Sigmoid colon (tissue), 7 donors: ENCODE data around the gene ZFX. TPM values are rescaled to one million over a fixed set of nuclear protein-coding genes. Genes with fewer than 3 reads are reported as not detected.

ENCODE experiments used
- DNase-seq: peaks from one replicate; pipeline ENCODE4 v3.0.0-alpha.2; 2019
- H3K27ac ChIP-seq, 4 donors: fragments of 200-600 bp; sonication (generic); one replicate each; pipeline ENCODE4 v1.5.1; 2016 to 2019; ENCODE audit warnings: mild to moderate bottlenecking in 1 of 4
- H3K27me3 ChIP-seq, 3 donors: fragments of 200-600 bp; sonication (generic); one replicate each; pipeline ENCODE4 v1.5.1; 2019; ENCODE audit warnings: mild to moderate bottlenecking in 1 of 3
- H3K36me3 ChIP-seq, 4 donors: fragments of 200-600 bp; sonication (generic); one replicate each; pipeline ENCODE4 v1.5.1; 2016 to 2019
- H3K4me1 ChIP-seq, 4 donors: fragments of 200-600 bp; sonication (generic); one replicate each; pipeline ENCODE4 v1.5.1; 2017 to 2019
- H3K4me3 ChIP-seq, 4 donors: fragments of 200-600 bp; sonication (generic); one replicate each; pipeline ENCODE4 v1.5.1; 2017 to 2019; ENCODE audit warnings: mild to moderate bottlenecking in 2 of 4, moderate library complexity in 1 of 4
- H3K9me3 ChIP-seq, 4 donors: fragments of 200-600 bp in 3 of 4; sonication (generic) in 3 of 4; one replicate each; pipeline versions ENCODE4 v1.5.1 to v1.6.1; 2013 to 2019
- EP300 ChIP-seq, 4 donors: sonication (generic); formaldehyde crosslinking; IDR thresholded peaks; one replicate each; pipeline ENCODE4 v1.6.1; 2017; ENCODE audit warnings: antibody characterized with exemption in 4 of 4
- POLR2A ChIP-seq, 2 donors: fragments of 450-650 bp; IDR thresholded peaks; one replicate each; pipeline ENCODE4 v1.6.1; 2016; ENCODE audit warnings: antibody characterized with exemption in 2 of 2, mild to moderate bottlenecking in 2 of 2, moderate library complexity in 2 of 2
- POLR2AphosphoS5 ChIP-seq, 4 donors: sonication (generic); formaldehyde crosslinking; IDR thresholded peaks; one replicate each; pipeline ENCODE4 v1.6.1; 2017; ENCODE audit warnings: antibody characterized with exemption in 4 of 4
- WGBS, 2 donors: extraction: QIAGEN DNeasy Blood & Tissue Kit; methylation state at CpG; one replicate each; pipeline ENCODE4 v1.1.7; 2013; 5-methylcytosine and 5-hydroxymethylcytosine counted together
- intact Hi-C: fragments of 100-400 bp; cut with DNase I; formaldehyde crosslinking; loops from one replicate; pipeline ENCODE4 v1.15.1; 2023
- polyA plus RNA-seq, 3 donors: library from polyadenylated mRNA; stranded (reverse); fragments of 200-250 nt; gene quantifications; one replicate each; pipeline ENCODE4 v1.2.3, GENCODE V29; 2013
- total RNA-seq, 4 donors: library from RNA; depleted of rRNA; stranded (reverse); fragments of >200 nt; gene quantifications; one replicate each; pipeline ENCODE4 v1.1.0, GENCODE V29; 2016
- TF ChIP-seq, protein P1 (sequence below), 4 experiments: fragments of 450-650 bp in 3 of 4; fragments of 200-600 bp in 1 of 4; IDR thresholded peaks; one replicate each; pipeline ENCODE4 v1.5.1; 2016 to 2019; ENCODE audit warnings: antibody characterized with exemption in 4 of 4, mild to moderate bottlenecking in 3 of 4, moderate library complexity in 2 of 4
- donor health status: healthy with polysubstance abuse.
- donor health status: Bipolar disorder and iron deficiency.
- donor health status: healthy.

The ZFX gene
- total and polyA plus RNA-seq, 7 donors, result 4.4 to 81.6 (median 56.7) TPM

DNA sequence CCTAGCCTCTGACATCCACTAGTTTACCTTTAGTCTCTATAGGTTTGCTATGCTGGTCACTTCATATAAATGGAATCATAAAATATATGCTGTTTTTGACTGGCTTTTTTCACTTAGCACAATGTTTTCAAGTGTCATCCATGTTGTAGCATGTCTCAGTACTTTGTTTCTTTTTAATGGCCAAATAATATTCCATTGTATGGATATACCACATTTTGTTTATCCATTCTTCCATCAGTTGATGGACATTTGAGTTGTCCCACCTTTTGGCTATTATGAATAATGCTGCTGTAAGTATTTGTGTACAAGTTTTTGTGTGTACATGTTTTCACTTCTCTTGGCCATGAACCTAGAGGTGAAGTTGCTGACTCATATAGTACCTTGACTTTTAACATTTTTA lies 75.7 kb downstream of the ZFX start:
- intact Hi-C loops, result no loop called here
- Histone ChIP-seq H3K9me3 (no peaks in the 10 kb centered on the region), H3K36me3 (no peaks in the 10 kb centered on the region), H3K27ac (no peak overlapping the region), H3K4me1 (no peaks in the 10 kb centered on the region), H3K27me3 (no peaks in the 10 kb centered on the region), H3K4me3 (no peak overlapping the region)
- no peak for TF ChIP-seq EP300 (IDR thresholded peaks at IDR 0.05)
- no peak for TF ChIP-seq POLR2A (IDR thresholded peaks at IDR 0.05)
- TF ChIP-seq POLR2AphosphoS5 (IDR thresholded peaks at IDR 0.05), result no peak
- TF ChIP-seq, protein P1, sequence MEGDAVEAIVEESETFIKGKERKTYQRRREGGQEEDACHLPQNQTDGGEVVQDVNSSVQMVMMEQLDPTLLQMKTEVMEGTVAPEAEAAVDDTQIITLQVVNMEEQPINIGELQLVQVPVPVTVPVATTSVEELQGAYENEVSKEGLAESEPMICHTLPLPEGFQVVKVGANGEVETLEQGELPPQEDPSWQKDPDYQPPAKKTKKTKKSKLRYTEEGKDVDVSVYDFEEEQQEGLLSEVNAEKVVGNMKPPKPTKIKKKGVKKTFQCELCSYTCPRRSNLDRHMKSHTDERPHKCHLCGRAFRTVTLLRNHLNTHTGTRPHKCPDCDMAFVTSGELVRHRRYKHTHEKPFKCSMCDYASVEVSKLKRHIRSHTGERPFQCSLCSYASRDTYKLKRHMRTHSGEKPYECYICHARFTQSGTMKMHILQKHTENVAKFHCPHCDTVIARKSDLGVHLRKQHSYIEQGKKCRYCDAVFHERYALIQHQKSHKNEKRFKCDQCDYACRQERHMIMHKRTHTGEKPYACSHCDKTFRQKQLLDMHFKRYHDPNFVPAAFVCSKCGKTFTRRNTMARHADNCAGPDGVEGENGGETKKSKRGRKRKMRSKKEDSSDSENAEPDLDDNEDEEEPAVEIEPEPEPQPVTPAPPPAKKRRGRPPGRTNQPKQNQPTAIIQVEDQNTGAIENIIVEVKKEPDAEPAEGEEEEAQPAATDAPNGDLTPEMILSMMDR (IDR thresholded peaks at IDR 0.05), result no peak
- no peak for DNase-seq

DNA sequence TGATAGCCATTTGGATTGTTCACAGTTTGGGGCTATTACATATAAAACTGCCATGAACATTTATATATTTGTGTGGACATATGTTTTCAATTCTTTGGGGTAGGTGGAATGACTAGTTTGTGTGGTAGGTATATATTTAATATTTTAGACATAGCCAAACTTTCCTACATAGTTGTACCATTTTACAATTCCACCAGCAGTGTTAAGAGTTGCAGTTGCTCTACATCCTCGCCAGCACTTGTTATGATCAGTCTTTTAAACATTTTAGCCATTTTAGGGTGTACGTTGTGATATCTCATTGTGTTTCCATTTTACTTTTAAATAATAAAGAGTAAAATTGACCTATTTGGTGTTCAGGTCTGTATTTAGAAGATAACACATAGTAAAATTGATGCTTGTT lies 76.6 kb downstream of the ZFX start:
- 98% methylated on average over 2 of the region's 2 CpGs for WGBS, 2 donors
- intact Hi-C loops, result no loop called here

DNA sequence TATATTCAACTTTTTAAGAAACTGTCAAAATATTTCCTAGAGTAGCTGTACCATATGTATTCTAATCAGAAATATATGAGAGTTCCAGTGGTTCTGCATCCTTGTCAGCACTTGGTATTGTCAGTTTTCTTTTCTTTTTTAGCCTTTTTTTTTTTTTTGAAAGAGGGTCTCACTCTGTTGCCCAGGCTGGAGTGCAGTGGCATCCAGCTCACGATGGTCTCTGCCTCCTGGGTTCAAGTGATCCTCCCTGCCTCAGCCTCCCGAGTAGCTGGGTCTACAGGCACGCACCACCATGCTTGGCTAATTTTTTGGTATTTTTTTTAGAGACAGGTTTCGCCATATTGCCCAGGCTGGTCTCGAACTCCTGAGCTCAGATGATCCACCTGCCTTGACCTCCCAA lies 79.1 kb downstream of the ZFX start:
- Histone ChIP-seq H3K27ac (no peak overlapping the region), H3K36me3 (no peaks in the 10 kb centered on the region), H3K4me1 (peaks cover 0 to 4% (median 0%) of the 10 kb centered on the region in 4 donors), H3K4me3 (no peak overlapping the region), H3K9me3 (no peaks in the 10 kb centered on the region), H3K27me3 (no peaks in the 10 kb centered on the region)
- no peak for DNase-seq
- WGBS, 2 donors, result 95 to 97% methylated on average over 5 of the region's 5 CpGs
- intact Hi-C loops, result no loop called here
- TF ChIP-seq EP300 (IDR thresholded peaks at IDR 0.05), result no peak
- TF ChIP-seq, protein P1 (IDR thresholded peaks at IDR 0.05), result no peak
- no peak for TF ChIP-seq POLR2A (IDR thresholded peaks at IDR 0.05)
- TF ChIP-seq POLR2AphosphoS5 (IDR thresholded peaks at IDR 0.05), result no peak

More for the DNA sequence above, 76.6 kb downstream of the ZFX start:
- Histone ChIP-seq H3K27me3 (no peaks in the 10 kb centered on the region), H3K36me3 (no peaks in the 10 kb centered on the region), H3K4me3 (no peak overlapping the region), H3K4me1 (no peaks in the 10 kb centered on the region), H3K9me3 (no peaks in the 10 kb centered on the region), H3K27ac (no peak overlapping the region)
- no peak for DNase-seq
- TF ChIP-seq, protein P1 (IDR thresholded peaks at IDR 0.05), result no peak
- no peak for TF ChIP-seq EP300 (IDR thresholded peaks at IDR 0.05)
- TF ChIP-seq POLR2AphosphoS5 (IDR thresholded peaks at IDR 0.05), result no peak
- TF ChIP-seq POLR2A (IDR thresholded peaks at IDR 0.05), result no peak

DNA sequence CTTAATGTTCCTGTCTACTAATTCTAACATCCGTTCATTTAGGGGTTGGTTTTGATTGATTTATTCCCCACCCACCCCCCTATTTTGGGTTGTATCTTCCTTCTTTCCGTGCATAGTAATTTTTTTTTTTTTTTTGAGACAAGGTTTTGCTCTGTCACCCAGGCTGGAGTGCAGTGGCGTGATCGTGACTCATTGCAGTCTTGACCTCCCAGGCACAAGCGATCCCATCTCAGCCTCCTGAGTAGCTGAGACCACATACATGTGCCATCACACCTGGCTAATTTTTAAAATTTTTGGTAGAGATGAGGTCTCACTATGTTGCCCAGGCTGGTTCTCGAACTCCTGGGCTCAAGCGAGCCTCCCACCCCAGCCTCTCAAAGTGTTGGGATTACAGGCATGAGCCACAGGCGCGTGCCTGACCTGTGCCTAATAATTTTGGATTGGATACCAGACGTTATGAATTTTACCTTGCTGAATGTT lies 79.9 kb downstream of the ZFX start:
- TF ChIP-seq POLR2A (IDR thresholded peaks at IDR 0.05), result no peak
- no peak for TF ChIP-seq EP300 (IDR thresholded peaks at IDR 0.05)
- TF ChIP-seq, protein P1 (IDR thresholded peaks at IDR 0.05), result no peak
- no peak for TF ChIP-seq POLR2AphosphoS5 (IDR thresholded peaks at IDR 0.05)
- H3K9me3 ChIP-seq, result no peaks in the 10 kb centered on the region
- no peaks in the 10 kb centered on the region for H3K27me3 ChIP-seq
- WGBS, 2 donors, result 85 to 86% methylated on average over 10 of the region's 10 CpGs
- H3K4me1 ChIP-seq, result peaks cover 0 to 4% (median 0%) of the 10 kb centered on the region in 4 donors
- H3K27ac ChIP-seq, result no peak overlapping the region
- no peak overlapping the region for H3K4me3 ChIP-seq
- DNase-seq, result no peak
- no peaks in the 10 kb centered on the region for H3K36me3 ChIP-seq
- intact Hi-C loops, result no loop called here

DNA sequence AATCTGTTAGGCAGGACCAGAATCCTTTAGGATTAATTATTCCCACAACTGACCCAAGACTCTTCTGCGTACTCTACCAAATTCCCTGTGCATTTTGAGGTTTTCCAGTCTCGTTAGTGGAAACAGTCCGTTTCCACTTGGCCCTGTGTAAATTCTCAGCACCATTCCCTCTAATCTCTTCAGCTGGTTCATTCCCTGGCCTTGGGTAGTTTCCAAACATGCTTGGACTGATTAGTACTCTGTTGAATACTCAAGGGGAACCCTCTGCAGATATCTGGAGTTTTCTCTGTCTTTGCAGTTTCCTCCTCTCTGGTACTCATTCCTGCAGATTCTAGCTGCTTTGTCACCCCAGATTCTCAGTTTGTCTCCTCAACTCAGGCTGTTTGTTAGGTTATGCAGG lies 80.4 kb downstream of the ZFX start:
- H3K36me3 ChIP-seq, result no peaks in the 10 kb centered on the region
- H3K4me3 ChIP-seq, result no peak overlapping the region
- peaks cover 0 to 4% (median 0%) of the 10 kb centered on the region in 4 donors for H3K4me1 ChIP-seq
- WGBS, 2 donors, result 70 to 82% methylated on average over 3 of the region's 3 CpGs
- no peaks in the 10 kb centered on the region for H3K27me3 ChIP-seq
- no peaks in the 10 kb centered on the region for H3K9me3 ChIP-seq
- H3K27ac ChIP-seq, result no peak overlapping the region
- intact Hi-C loops, result no loop called here
- no peak for DNase-seq
- TF ChIP-seq, protein P1 (IDR thresholded peaks at IDR 0.05), result no peak
